Panc1 (cell line): ENCODE measurements around the gene NDC1. TPM values are rescaled to one million over a fixed set of nuclear protein-coding genes. Genes with fewer than 3 reads are reported as not detected.
"Not testable (repeated sequence)": the region's sequence is repeated elsewhere in the genome, so short reads cannot be mapped to it uniquely, and the experiment has no call there.

Experiments
- ATAC-seq: fragments of 200-7000 bp; cut with Tn5 transposase; 2 replicates; pipeline ENCODE4 v1.9.1; 2020; ENCODE audit warnings: mild to moderate bottlenecking, moderate library complexity
- BruUV-seq: library from RNA; stranded (reverse); fragments of 400-500 nt; replicated peaks from 2 replicates; lab custom pipeline; 2021; lab: Mats Ljungman, UMichigan
- CTCF ChIA-PET: fragments of 300-600 bp; sonication (Branson Sonifier 250); formaldehyde crosslinking; loops from one replicate; lab custom pipeline; 2022; ENCODE audit warnings: antibody characterized with exemption; lab: Charles Lee
- POLR2A ChIA-PET: fragments of 300-600 bp; sonication (Branson Sonifier 250); formaldehyde crosslinking; loops from one replicate; lab custom pipeline; 2022; ENCODE audit warnings: antibody characterized with exemption; lab: Charles Lee
- DNase-seq: peaks from one replicate; pipeline ENCODE4 v3.0.0-alpha.2; 2010; ENCODE audit warnings: low read depth, low spot score
- H3K27ac ChIP-seq: 2 replicates; pipeline ENCODE4 v1.5.1; 2011; ENCODE audit warnings: mild to moderate bottlenecking, low read length, inconsistent platforms
- H3K27me3 ChIP-seq: fragments of 200-500 bp; sonication (Bioruptor generic); 2 replicates; pipeline ENCODE4 v1.6.0; 2014; ENCODE audit warnings: low read length, inconsistent platforms; ENCODE audit not compliant: control insufficient read depth, insufficient read depth
- H3K36me3 ChIP-seq: fragments of 200-500 bp; sonication (Bioruptor generic); 2 replicates; pipeline ENCODE4 v1.5.1; 2014; ENCODE audit warnings: inconsistent platforms, mild to moderate bottlenecking, low read length, moderate library complexity; ENCODE audit not compliant: control insufficient read depth, insufficient read depth
- H3K4me1 ChIP-seq: 2 replicates; pipeline ENCODE4 v1.5.1; 2011; ENCODE audit warnings: inconsistent platforms, mild to moderate bottlenecking, low read length, moderate library complexity; ENCODE audit not compliant: control insufficient read depth, insufficient read depth
- H3K4me3 ChIP-seq, 2 experiments: 2 replicates each; pipeline ENCODE4 v1.5.1; 2011 to 2012; ENCODE audit warnings: low read depth in 2 of 2, low read length in 2 of 2, mild to moderate bottlenecking in 2 of 2, inconsistent platforms in 1 of 2, moderate library complexity in 1 of 2
- H3K9me3 ChIP-seq: fragments of 200-500 bp; sonication (Bioruptor generic); 2 replicates; pipeline ENCODE4 v1.5.1; 2014; ENCODE audit warnings: low read depth, mild to moderate bottlenecking, inconsistent platforms, low read length, moderate library complexity; ENCODE audit not compliant: control insufficient read depth, insufficient read depth
- POLR2AphosphoS5 ChIP-seq: IDR thresholded peaks from 2 replicates; pipeline ENCODE4 v1.6.1; 2012; ENCODE audit warnings: mild to moderate bottlenecking, low read depth, low read length, moderate library complexity
- SIN3A ChIP-seq: IDR thresholded peaks from 2 replicates; pipeline ENCODE4 v1.6.1; 2012; ENCODE audit warnings: low read depth, mild to moderate bottlenecking, low read length, moderate library complexity, borderline replicate concordance; ENCODE audit not compliant: insufficient read depth
- TCF7L2 ChIP-seq: IDR thresholded peaks from 2 replicates; pipeline ENCODE4 v1.6.1; 2011; ENCODE audit warnings: mild to moderate bottlenecking, low read depth, low read length, inconsistent platforms
- in situ Hi-C: cut with HindIII; loops from 2 replicates; pipeline ENCODE4 v1.10.0; 2016; ENCODE audit warnings: low sequenced_read_pairs, low pct_unique_long_range_greater_than_20kb
- intact Hi-C: fragments of 100-400 bp; cut with micrococcal nuclease; formaldehyde crosslinking; loops from one replicate; pipeline ENCODE4 v1.10.0; 2022; ENCODE audit not compliant: unreplicated experiment
- total RNA-seq: library from RNA; stranded (reverse); gene quantifications from one replicate; pipeline ENCODE4 v1.2.1, GENCODE V29; 2021; ENCODE audit not compliant: unreplicated experiment
- TF ChIP-seq, protein P1 (sequence below), 2 experiments: IDR thresholded peaks; 2 replicates each; pipeline ENCODE4 v1.6.1; 2011 to 2012; ENCODE audit warnings: low read depth in 2 of 2, control low read depth in 1 of 2, low read length in 1 of 2, mild to moderate bottlenecking in 1 of 2, moderate library complexity in 1 of 2; ENCODE audit not compliant: insufficient read depth in 1 of 2
- TF ChIP-seq, protein P2 (sequence below): fragments of 450-650 bp; IDR thresholded peaks from 2 replicates; pipeline ENCODE4 v1.5.1; 2017; ENCODE audit warnings: mild to moderate bottlenecking

The NDC1 gene
- total RNA-seq, 1 experiment from 2014 or later = 44.4 TPM

DNA sequence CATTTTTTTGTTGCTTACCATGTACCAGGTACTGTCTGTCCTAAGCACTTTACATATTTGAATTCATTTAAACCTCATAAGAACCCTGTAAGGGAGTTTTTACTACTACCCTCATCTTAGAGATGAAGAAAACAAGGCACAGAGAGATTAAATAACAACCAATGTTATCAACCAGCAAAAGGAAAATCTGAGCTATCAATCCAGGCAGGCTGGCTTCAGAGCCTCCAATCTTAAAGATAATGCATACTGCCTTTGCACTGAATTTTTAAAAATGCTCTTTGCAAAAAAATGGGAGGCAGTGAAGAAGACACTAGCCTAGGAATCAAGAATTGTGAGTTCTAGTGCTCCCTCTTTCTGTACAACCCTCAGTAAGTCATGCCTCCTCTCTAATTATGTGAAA lies 18.7 kb downstream of the NDC1 start:
- Histone ChIP-seq H3K27me3 (no peaks in the 10 kb centered on the region), H3K36me3 (peaks cover 19% of the 10 kb centered on the region), H3K4me1 (no peaks in the 10 kb centered on the region), H3K9me3 (no peaks in the 10 kb centered on the region), H3K4me3 (no peak overlapping the region), H3K27ac (no peak overlapping the region)
- TF ChIP-seq POLR2AphosphoS5 = no peak
- TF ChIP-seq SIN3A = no peak
- TF ChIP-seq, protein P1, sequence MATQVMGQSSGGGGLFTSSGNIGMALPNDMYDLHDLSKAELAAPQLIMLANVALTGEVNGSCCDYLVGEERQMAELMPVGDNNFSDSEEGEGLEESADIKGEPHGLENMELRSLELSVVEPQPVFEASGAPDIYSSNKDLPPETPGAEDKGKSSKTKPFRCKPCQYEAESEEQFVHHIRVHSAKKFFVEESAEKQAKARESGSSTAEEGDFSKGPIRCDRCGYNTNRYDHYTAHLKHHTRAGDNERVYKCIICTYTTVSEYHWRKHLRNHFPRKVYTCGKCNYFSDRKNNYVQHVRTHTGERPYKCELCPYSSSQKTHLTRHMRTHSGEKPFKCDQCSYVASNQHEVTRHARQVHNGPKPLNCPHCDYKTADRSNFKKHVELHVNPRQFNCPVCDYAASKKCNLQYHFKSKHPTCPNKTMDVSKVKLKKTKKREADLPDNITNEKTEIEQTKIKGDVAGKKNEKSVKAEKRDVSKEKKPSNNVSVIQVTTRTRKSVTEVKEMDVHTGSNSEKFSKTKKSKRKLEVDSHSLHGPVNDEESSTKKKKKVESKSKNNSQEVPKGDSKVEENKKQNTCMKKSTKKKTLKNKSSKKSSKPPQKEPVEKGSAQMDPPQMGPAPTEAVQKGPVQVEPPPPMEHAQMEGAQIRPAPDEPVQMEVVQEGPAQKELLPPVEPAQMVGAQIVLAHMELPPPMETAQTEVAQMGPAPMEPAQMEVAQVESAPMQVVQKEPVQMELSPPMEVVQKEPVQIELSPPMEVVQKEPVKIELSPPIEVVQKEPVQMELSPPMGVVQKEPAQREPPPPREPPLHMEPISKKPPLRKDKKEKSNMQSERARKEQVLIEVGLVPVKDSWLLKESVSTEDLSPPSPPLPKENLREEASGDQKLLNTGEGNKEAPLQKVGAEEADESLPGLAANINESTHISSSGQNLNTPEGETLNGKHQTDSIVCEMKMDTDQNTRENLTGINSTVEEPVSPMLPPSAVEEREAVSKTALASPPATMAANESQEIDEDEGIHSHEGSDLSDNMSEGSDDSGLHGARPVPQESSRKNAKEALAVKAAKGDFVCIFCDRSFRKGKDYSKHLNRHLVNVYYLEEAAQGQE (IDR thresholded peaks at IDR 0.05; ENCODE audit: insufficient read depth in 1 of 2, low read depth in 2 of 2, low read length in 1 of 2) = no peak
- TF ChIP-seq, protein P2, sequence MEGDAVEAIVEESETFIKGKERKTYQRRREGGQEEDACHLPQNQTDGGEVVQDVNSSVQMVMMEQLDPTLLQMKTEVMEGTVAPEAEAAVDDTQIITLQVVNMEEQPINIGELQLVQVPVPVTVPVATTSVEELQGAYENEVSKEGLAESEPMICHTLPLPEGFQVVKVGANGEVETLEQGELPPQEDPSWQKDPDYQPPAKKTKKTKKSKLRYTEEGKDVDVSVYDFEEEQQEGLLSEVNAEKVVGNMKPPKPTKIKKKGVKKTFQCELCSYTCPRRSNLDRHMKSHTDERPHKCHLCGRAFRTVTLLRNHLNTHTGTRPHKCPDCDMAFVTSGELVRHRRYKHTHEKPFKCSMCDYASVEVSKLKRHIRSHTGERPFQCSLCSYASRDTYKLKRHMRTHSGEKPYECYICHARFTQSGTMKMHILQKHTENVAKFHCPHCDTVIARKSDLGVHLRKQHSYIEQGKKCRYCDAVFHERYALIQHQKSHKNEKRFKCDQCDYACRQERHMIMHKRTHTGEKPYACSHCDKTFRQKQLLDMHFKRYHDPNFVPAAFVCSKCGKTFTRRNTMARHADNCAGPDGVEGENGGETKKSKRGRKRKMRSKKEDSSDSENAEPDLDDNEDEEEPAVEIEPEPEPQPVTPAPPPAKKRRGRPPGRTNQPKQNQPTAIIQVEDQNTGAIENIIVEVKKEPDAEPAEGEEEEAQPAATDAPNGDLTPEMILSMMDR = no peak
- TF ChIP-seq TCF7L2 = no peak
- ATAC-seq (no peak), DNase-seq (no peak)
- intact Hi-C loops (no loop called here), in situ Hi-C loops (no loop called here)
- POLR2A ChIA-PET = no interaction called here
- BruUV-seq = no TSS peak
- CTCF ChIA-PET = interaction anchor here (0.6 kb wide), 1 partner anchor 8 kb away, joined by 14 read pairs; no protein-coding TSS in a partner anchor

DNA sequence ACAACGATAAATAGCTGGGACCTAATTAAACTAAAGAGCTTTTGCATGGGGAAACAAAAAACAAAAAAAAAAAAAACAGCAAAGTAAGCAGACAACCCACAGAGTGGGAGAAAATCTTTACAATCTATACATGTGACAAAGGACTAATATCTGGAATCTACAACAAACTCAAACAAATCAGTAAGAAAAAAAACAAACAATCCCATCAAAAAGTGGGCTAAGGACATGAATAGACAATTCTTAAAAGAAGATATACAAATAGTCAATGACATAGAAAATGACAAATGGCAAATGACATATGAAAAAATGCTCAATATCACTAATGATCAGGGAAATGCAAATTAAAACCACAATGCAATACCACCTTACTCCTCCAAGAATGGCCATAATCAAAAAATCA lies 21.5 kb downstream of the NDC1 start:
- H3K27me3 ChIP-seq, H3K4me3 ChIP-seq, H3K9me3 ChIP-seq, ATAC-seq, H3K27ac ChIP-seq, POLR2A ChIA-PET, BruUV-seq, in situ Hi-C loops, DNase-seq, CTCF ChIA-PET, H3K4me1 ChIP-seq, intact Hi-C loops: not testable (repeated sequence)
- H3K36me3 ChIP-seq = peaks cover 16% of the 10 kb centered on the region

DNA sequence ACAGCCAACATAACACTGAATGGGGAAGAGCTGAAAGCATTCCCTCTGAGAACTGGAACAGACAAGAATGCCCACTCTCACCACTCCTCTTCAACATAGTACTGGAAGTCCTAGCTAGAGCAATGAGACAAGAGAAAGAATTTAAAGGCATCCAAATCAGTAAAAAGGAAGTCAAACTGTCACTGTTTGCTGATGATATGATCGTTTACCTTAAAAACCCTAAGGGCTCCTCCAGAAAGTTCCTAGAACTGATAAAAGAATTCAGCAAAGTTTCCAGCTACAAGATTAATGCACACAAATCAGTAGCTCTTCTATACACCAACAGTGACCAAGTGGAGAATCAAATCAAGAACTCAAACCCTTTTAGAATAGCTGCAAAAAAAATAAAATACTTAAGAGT lies 22.6 kb downstream of the NDC1 start:
- BruUV-seq, in situ Hi-C loops, POLR2A ChIA-PET, H3K4me3 ChIP-seq, ATAC-seq, H3K9me3 ChIP-seq, DNase-seq, H3K27me3 ChIP-seq, H3K4me1 ChIP-seq, intact Hi-C loops, CTCF ChIA-PET, H3K27ac ChIP-seq: not testable (repeated sequence)
- H3K36me3 ChIP-seq = peaks cover 16% of the 10 kb centered on the region
